ENCODE results near the gene TRPM5.

GRCh38 chr11:2404735-2405196 is 39.5 kb downstream of the TRPM5 start:
- TF ChIP-seq, protein P1, sequence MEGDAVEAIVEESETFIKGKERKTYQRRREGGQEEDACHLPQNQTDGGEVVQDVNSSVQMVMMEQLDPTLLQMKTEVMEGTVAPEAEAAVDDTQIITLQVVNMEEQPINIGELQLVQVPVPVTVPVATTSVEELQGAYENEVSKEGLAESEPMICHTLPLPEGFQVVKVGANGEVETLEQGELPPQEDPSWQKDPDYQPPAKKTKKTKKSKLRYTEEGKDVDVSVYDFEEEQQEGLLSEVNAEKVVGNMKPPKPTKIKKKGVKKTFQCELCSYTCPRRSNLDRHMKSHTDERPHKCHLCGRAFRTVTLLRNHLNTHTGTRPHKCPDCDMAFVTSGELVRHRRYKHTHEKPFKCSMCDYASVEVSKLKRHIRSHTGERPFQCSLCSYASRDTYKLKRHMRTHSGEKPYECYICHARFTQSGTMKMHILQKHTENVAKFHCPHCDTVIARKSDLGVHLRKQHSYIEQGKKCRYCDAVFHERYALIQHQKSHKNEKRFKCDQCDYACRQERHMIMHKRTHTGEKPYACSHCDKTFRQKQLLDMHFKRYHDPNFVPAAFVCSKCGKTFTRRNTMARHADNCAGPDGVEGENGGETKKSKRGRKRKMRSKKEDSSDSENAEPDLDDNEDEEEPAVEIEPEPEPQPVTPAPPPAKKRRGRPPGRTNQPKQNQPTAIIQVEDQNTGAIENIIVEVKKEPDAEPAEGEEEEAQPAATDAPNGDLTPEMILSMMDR (IDR thresholded peaks at IDR 0.05; ENCODE audit: insufficient read depth, low read length) = no peak
- TF ChIP-seq POLR2AphosphoS5 (IDR thresholded peaks at IDR 0.05; ENCODE audit: low read depth) = no peak

All from HL-60 (cell line).